ENCODE data around the gene KRI1.
A peak's percentile ranks its signal among the peaks of the same experiment; 100 is the strongest.
"Not testable (repeated sequence)": the region's sequence is repeated elsewhere in the genome, so short reads cannot be mapped to it uniquely, and the experiment has no call there.

Gene KRI1

DNA sequence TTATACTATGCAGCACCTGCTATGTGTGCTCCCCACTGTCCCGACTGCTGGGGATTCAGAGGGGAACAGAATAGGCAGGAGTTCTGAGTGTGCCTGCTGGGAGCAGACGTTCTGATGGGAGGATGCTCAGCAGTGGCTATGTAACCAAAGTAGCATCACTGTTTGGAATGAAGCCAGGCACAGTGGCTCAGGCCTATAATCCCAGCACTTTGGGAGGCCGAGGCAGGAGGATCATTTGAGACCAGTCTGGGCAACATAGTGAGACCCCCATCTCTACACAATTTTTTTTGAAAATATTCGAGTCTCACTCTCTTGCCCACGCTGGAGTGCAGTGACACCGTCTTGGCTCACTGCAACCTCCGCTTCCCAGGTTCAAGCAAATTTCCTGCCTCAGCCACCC lies 16.1 kb downstream of the KRI1 start:
- DNase-seq, result no peak

DNA sequence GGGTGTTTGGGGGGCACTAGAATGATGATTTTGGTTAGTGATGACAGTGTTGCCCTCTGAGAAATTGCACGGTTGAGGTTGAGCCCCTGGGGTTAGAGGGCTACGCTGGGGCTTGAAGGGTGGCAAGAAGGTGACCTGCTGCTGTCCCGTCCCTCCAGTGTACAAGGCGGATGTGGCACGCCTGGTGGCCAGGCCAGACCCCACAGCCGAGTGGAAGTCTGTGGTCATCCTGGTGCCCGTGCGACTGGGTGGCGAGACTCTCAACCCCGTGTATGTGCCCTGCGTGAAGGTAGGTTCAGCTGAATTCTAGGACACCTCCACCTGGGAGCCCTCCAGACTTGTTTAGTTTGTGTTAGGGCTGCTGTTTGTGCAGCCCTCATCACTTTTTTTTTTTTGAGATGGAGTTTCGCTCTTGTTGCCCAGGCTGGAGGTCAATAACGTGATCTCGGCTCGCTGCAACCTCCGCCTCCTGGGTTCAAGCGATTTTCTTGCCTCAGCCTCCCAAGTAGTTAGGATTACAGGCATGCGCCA lies 17.0 kb downstream of the KRI1 start:
- no peak for DNase-seq

GRCh38 chr19:10546817-10547216 lies 19.0 kb downstream of the KRI1 start:
- no peak for DNase-seq

GRCh38 chr19:10544753-10545251 lies 21.0 kb downstream of the KRI1 start:
- no peak for DNase-seq

GRCh38 chr19:10544242-10544752 lies 21.5 kb downstream of the KRI1 start:
- no peak for DNase-seq

GRCh38 chr19:10543420-10544241 lies 22.2 kb downstream of the KRI1 start, which contains the start of gene ATG4D:
Gene ATG4D (plus strand): TSS chr19:10543904. CDS start chr19:10544091, 187 bp downstream.
- peak; percentile 54 to 87 (median 68) for DNase-seq

- no peak for DNase-seq
Observed at GRCh38 chr19:10543059-10543419, 22.8 kb downstream of the KRI1 start.

DNA sequence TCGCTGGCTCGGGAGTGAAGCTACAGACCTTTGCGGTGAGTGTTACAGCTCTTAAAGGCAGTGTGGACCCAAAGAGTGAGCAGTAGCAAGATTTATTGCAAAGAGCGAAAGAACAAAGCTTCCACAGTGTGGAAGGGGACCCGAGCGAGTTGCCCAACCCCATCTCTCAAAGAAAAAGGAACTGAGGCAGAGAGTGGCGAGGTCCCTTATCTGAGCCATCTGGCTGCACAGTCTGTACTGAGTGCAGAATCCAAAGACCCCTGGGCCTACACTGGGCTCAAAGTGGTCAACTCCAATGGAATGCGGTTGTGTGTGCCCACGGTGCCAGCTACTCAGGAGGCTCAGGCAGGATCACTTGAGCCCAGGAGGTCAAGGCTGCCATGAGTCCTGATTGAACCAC lies 26.8 kb downstream of the KRI1 start:
- DNase-seq, result not testable (repeated sequence)

DNA sequence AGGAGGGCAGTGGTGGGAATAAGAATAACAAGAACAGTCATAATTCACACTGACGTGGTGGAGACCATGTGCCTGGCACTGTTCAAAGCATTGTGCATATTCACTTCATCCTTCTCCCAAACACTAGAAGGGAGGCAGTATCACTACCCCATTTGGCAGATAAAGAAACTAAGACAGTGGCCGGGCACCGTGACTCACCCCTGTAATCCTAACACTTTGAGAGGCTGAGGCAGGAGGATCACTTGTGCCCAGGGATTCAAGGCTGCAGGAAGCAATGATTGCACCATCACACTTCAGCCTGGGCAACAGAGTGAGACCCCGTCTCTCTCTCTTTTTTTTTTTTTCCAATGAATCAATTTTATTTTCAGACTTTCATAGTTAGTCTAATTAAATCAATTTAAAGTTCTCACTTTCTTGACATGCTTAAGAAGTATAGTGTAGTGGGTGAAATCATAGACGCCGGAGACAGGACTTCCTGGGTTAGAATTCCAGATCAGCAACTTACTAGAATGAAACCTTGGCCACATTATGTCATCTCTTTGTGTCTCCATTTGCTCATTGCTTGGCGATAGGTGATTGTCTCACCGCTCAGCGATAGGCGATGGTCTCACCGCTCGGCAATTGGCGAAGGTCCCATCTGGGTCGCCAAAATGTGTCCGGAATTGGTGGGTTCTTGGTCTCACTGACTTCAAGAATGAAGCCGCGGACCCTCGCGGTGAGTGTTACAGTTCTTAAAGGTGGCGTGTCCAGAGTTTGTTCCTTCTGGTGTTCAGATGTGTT lies 27.4 kb downstream of the KRI1 start:
- DNase-seq, result no peak

DNA sequence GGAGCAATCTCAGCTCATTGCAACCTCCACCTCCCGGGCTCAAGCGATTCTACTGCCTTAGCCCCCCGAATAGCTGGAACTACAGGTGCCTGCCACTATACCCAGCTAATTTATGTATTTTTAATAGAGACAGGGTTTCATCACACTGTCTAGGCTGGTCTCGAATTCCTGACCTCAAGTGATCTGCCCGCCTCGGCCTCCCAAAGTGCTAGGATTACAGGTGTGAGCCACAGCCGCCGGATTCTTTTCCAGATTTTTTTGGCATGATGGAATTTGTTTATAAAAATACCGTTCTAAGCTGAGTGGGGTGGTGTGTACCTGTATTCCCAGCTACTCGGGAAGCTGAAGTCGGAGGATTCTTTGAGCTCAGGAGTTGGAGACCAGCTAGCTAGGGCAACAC lies 28.1 kb downstream of the KRI1 start:
- no peak for DNase-seq

DNA sequence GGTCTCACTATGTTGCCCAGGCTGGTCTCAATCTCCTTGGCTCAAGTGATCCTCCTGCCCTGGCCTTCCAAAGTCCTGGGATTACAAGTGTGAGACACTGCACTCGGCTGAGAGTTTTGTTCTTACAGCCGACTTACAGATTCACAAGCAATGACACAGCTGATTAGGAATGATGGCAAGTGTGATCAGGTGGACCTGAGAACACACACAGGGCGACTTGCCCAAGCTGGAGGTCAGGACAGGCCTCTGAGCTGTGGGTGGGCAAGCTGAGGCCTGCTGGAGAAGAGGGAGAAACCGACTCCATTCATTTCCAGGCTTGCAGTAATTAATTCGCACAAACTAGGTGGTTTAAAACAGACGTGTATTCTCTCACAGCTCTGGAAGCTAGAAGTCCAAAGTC lies 30.2 kb downstream of the KRI1 start:
- DNase-seq, result no peak

GRCh38 chr19:10533646-10534386 lies 32.0 kb downstream of the KRI1 start:
- DNase-seq, result no peak

GRCh38 chr19:10532457-10532856 lies 33.4 kb downstream of the KRI1 start:
- DNase-seq, result no peak

DNA sequence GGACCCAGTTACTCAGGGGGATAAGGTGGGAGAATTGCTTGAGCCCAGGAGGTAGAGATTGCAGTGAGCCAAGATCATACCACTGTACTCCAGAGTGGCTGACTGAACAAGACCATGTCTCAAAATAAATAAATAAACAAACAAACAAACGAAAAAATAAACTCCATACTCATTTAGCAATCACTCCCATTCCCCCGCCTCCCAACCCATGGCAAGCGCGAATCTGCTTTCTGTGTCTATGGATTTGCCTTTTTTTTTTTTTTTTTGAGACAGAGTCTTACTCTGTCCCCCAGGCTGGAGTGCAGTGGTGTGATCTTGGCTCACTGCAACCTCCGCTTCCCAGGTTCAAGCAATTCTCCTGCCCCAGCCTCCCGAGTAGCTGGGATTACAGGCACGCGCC lies 38.9 kb downstream of the KRI1 start:
- DNase-seq, result not testable (repeated sequence)

DNA sequence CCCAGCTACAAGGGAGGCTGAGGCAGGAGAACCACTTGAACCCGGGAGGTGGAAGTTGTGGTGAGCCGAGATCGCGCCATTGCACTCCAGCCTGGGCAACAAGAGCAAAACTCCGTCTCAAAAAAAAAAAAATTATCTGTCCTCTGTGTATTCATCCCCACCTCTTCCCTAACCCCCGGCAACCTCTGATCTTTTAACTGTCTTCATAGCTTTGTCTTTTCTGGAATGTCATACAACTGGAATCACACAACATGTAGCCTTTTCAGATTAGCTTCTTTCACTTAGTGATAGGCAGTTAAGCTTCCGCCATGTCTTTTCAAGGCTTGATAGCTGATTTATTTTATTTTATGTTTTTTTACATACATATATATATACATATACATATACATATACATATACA lies 40.2 kb downstream of the KRI1 start:
- no peak for DNase-seq

DNA sequence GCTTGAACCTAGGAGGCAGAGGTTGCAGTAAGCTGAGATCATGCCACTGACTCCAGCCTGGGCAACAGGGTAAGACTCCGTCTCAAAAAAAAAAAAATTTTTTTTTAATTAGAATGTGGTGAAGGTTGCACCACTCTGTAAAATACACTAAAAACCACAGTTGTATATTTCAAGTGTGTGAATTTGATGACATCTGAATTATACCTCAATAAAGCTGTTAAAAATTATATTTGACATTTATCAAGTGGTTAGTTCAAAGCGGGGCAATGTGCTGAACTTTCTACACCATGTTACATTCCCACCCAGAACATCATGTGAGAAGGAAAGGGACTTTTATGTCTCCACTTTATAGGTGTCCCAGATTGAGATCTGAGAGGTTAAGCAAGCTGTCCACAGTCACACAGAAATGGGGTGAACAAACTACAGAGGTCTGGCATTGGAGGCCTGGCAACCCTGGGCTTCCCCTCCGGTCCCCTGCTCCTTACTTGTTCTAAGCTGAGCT lies 42.6 kb downstream of the KRI1 start:
- no peak for DNase-seq

DNA sequence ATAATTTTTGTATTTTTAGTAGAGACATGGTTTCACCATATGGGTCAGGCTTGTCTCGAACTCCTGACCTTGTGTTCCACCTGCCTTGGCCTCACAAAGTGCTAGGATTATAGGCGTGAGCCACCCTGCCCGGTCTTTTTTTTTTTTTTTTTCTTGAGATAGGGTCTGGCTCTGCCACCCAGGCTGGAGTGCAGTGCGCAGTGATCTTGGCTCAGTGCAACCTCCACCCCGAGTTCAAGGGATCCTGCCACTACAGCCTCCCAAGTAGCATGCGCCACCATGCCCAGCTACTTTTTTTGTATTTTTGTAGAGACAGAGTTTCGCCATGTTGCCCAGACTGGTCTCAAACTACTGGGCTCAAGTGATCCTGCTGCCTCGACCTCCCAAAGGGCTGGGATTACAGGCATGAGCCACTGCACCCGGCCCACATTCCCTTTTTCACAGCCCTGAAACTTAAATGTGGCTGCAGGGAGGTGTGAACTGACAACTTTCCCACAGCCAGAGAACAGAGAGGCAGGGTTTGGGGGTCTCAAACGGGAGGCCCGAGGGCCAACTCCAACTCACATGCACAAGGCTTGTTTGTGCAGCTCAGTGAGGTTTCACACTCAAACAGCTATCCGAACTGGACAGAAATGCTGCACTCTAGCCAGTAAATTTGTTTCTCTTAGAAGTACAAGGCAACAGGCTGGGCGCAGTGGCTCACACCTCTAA lies 44.2 kb downstream of the KRI1 start:
- no peak for DNase-seq

GRCh38 chr19:10520652-10521318 lies 45.0 kb downstream of the KRI1 start:
- DNase-seq, result no peak

- DNase-seq, result no peak
Observed at GRCh38 chr19:10519421-10519820, 46.4 kb downstream of the KRI1 start.

DNA sequence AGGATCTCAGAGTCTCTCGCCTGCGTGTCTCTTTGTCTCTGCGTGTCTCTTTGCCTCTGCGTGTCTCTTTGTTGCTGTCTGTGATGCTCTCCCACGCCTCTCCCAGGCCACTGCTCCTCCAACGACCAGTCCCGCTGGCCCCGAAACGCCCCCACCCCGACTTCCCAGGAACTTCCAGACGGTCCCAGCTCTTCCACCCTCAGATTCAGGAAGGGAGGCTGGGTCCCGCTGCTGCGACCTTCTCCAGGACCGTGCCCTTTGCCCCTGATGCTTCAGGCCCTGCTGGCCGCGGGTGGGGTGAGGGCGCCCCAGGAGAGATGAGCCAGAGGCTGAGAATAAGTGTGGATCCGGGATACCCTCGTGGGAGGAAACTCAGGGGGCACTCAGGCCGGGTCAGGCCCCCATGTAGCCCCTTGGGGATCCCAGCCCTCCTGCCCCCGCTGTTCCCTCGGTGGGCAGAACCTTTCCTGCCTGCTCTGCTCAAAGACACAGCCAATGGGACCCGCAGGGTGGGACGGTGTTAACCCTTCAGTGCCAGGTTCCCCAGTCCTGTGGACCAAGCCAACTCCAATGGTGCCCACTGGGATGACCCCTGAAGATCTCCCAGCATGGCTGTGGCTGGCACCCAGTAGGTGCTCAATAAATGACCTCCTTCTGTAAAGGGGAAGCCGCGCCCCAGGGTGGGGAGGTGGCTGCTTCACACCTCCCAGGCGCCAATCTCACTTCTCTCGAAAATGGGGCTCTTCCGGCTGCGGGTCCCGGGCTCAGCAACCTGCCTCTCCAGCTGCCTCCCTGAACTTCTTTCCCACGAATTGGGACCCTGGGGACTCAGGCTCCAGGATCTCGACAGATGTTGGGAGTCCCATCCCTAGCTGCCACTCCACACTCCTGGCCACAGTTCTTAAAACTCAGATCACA lies 47.1 kb downstream of the KRI1 start:
- no peak for DNase-seq
